ENCODE data around the gene RAB44.

The RAB44 gene

DNA sequence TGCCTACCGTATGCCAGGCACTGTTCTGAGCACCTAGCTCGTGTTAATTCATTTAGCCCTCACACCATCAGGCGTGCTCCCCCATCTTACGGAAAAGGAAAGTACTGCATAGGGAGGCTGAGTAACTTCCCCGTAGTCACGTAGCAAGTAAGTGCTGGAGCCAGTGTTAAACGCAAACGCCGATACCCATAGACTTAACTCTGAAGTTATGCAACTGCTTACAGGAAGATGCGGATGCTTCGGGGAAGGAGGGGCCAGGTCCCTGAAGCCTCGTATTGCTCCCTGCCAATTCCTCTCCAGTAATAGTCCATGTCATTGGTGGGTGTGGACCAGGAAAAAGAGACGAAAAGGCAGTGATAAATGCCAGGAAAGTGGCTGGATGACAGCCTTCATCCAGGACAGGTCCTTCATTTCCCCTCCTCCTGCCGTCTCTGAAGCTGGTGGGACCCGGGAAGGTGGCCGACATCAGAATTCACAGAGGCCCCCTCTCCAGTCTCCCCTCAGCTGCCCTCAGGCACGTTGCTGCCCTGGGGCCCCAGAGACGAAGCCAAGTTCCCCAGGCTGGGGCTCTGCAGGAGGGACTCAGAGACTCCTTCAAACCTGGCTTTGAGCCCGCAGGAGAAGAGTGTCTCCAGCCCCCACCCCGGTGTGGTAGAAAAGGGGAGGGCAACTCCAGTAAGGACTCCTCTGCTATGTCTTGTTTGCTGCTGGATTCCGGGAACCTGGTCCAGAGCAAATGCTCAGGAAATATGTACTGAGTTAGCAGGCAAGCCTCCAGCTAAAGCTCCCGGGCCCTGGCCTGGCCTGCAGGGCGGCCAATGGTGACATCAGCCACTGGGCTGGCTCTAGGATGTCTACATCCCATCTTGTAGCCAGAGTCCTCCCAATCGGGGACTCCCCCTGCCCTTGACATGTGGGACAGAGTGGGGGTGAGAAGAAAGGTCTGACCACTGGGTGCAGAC lies 37.8 kb downstream of the RAB44 start:
- no peak for TF ChIP-seq GATA2 (IDR thresholded peaks at IDR 0.05; ENCODE audit: low read depth, low read length)
- no peak for TF ChIP-seq GATA3 (IDR thresholded peaks at IDR 0.05; ENCODE audit: low read depth, low read length)

DNA sequence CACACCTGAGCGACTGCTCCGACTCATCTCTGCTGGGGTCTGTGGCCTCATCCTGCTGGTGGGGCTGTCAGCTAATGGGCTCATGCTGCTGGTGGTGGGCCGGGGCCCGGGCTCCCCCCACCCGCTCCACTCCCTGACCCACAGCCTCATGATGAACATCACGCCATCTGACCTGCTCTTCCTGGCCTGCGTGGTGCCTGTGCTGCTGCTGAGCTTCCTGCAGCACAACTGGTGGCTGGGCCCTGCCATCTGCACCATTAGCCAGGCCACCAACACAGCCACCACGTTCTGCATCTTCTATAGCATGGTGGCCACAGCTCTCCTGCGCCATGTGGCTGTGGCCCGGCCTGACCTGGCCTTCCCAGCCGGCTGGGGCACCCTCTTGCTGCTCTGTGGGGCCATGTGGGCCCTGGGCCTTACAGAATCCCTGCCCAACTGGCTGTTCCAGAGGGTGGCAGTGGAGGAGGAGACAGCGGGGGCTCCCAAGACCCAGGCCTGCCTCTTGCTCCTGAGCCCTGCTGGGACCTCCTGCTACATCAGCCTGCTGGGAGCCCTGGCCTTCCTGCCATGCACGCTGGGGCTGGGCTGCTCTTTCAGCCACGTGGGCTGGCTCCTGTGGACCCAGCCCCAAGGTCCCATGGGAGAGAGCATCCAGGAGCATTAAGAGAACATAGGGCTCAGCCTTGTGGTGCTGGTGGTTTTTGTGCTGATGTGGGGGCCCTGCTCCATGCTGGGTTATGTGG lies 39.6 kb downstream of the RAB44 start:
- TF ChIP-seq GATA3 (IDR thresholded peaks at IDR 0.05; ENCODE audit: low read depth, low read length) = no peak
- no peak for TF ChIP-seq GATA2 (IDR thresholded peaks at IDR 0.05; ENCODE audit: low read depth, low read length)

DNA sequence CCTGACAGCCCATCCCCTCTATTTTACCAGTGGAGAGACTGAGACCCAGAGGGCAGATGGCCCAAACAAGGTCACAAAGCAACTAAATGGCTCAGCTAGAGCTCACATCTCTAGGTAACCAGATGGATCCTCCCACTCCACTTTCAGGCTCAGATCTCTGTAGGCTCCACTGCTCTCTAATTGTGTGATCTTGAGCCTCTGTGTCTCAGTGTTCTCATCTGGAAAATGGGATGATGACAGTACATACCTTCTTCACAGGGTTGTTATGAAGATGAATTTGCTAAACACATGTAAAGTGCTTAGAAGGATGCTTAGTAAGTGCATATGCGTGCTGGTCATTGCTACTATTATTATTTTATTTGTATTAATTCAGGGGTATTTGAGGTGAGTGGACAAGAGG lies 40.5 kb downstream of the RAB44 start:
- no peak for TF ChIP-seq GATA3 (IDR thresholded peaks at IDR 0.05; ENCODE audit: low read depth, low read length)
- TF ChIP-seq GATA2 (IDR thresholded peaks at IDR 0.05; ENCODE audit: low read depth, low read length) = no peak

DNA sequence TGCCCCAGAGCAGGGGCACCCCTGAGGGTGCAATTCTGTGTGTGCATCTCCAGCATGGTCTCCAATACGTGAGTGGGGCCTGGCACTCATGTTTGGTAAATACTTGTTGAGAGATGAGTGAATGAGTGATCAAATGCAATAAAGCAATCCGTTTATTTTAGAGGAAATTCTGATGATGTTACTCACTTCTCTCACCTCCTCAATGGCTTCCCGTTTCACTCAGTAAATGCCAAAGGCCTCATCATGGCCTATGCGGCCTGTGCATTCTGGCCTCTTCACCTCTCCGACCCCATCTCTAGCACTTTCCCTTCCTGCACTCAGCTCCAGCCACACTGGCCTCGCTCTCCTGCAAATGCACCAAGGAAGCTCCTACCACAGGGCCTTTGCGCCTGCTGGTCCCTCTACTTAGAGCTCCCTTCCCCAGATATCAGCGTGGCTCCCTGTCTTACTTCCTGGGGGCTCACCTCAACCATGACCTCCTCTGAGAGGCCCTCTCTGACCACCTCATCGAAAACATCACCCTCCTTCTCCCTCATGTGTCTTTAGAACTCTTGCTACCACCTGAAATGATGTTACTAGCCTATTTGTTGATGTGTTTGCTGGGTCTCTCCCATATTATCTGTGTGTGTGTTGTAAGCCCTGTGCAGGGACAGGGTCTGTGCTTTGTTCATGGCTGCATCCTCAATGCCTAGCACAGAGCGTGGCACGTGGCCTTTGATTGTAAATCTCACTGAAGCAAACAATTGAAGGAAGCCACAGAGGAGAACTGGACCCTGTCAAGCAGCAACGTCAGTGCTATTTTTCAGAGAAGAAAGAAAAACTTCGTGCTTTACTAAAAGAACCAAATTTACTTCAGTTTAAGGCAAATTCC lies 42.6 kb downstream of the RAB44 start:
- TF ChIP-seq GATA2 (IDR thresholded peaks at IDR 0.05; ENCODE audit: low read depth, low read length) (no peak), GATA3 (IDR thresholded peaks at IDR 0.05; ENCODE audit: low read depth, low read length) (no peak)

DNA sequence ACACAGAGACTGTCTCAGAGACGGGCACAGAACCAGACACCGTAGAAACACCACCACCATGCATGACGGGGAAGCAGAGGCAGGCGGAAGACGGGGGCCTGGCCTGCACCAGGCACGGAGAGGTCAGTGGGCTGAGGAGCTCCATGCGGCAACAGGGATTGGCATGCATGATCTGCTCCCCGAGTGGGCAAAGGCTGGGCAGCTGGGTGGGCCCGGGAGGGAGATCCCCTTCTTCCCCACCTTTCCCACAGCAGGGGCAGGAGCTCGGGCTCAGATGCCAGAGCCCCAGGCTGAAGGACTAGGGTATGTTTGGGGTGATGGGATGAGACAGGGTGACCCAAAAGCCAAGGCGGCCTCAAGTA lies 43.2 kb downstream of the RAB44 start:
- TF ChIP-seq GATA3 (IDR thresholded peaks at IDR 0.05; ENCODE audit: low read depth, low read length) (no peak), GATA2 (IDR thresholded peaks at IDR 0.05; ENCODE audit: low read depth, low read length) (no peak)

DNA sequence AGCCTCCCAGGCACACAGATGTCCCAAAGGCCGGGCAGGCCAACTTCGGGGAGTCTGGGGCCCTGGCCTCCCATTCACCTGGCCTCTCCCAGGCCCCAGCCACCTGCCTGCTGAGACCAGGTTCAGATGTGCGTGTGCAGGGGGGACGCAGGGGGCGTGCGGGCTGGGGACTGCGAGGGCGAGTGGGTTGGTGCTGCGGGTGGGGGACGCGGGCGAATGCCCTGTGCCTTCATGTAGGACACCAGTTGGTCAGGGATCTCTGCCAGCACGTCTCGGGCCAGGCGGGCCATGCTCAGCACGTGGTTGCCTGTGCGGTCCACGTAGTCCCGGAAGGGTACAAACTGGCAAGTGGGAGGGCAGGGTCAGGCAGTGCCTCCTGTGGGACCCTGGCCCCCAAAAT lies 44.5 kb downstream of the RAB44 start:
- TF ChIP-seq GATA3 (IDR thresholded peaks at IDR 0.05; ENCODE audit: low read depth, low read length) (no peak), GATA2 (IDR thresholded peaks at IDR 0.05; ENCODE audit: low read depth, low read length) (no peak)

DNA sequence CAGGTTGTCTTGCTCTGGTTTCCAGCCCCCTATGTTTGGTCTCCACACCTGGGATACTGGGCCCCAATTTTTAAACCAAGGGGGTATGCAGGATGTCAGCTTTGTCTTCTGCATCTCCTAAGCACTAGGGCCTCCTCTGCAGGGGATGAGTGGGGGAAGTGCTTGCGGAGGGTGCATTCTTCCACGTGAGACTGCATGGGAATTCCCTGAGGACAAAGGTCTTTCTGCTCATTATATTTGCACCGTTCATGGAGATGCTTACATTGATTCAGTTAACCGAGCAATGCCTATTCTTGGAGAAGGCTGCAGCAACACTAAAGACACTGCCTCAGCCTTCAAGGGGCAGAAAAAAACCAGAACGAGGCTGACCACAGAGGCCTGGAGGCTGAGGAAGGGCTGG lies 45.4 kb downstream of the RAB44 start:
- TF ChIP-seq GATA2 (IDR thresholded peaks at IDR 0.05; ENCODE audit: low read depth, low read length) (no peak), GATA3 (IDR thresholded peaks at IDR 0.05; ENCODE audit: low read depth, low read length) (no peak)

DNA sequence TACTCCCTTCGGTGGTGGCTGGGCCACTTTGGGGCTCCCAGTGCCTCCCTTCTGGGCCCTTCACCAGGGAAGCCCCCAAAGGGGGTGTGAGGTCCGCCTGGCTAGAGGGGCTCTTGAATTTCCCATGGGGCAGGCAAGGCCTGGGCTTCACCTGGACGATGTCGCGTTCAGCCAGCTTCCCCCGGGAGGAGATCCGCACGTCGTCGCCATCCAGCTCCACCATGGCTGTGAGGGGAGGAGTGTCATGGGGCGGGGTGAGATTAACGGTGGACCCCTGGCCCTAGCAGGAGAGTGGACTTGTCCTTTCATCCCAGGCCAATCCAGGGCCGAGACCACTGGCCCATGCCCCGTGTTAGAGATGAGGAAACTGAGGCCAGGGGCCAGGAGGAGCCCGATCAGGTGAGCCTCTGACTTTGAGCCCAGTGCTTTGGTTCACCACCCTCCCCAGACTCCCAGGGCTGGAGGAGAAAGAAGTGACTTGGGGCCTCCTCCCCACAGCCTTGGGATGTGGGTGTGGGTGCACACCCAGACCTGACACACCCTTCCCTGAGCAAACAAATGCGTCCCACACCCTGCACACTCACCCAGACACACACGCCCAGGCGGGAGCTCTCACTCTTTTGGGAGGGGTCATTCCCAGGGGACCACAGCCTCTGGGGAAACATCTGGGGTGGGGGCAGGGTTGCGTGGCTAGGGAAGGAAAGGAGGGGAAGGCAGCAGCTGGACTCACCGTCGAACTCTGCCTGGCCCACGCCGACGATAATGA lies 46.1 kb downstream of the RAB44 start:
- TF ChIP-seq GATA2 (IDR thresholded peaks at IDR 0.05; ENCODE audit: low read depth, low read length) (no peak), GATA3 (IDR thresholded peaks at IDR 0.05; ENCODE audit: low read depth, low read length) (no peak)

DNA sequence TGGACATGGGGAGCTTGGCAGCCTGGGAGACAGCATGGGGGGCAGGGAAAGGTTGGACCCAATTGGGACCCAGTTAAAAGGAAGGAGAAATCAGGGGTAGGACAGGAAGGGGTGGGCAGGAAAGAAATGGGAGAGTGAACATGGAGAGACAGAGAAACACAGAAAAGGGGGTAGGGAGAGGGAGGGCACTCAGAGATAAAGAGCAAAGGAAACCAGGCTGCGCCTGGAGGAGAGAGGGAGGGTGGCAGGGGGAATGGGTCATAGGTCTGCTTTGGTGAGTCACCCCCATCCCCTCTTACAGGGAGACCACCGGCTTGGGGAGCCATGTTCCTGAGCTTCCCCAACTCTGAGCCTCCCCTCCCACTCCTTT lies 46.7 kb downstream of the RAB44 start:
- TF ChIP-seq GATA2 (IDR thresholded peaks at IDR 0.05; ENCODE audit: low read depth, low read length) = no peak
- TF ChIP-seq GATA3 (IDR thresholded peaks at IDR 0.05; ENCODE audit: low read depth, low read length) = no peak

DNA sequence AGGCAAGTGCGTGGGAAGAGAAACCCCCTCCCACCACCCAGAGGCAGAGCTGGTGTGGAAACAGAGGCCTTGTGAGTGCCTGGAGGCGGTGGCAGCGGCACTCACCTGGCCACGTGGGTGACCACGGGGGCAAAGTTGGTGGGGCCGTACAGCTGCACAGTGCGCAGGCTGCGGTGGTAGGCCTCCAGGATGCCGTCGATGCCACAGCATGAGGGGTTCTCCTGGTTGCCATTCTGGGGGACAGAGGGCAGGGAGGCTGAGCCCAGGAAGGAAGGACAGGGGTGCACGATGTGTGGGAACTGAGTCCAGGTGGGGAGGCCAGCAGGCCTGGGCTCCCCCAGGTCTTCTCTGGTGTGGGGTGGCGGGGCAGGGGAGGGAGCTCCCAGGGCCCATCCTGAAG lies 47.7 kb downstream of the RAB44 start:
- no peak for TF ChIP-seq GATA2 (IDR thresholded peaks at IDR 0.05; ENCODE audit: low read depth, low read length)
- no peak for TF ChIP-seq GATA3 (IDR thresholded peaks at IDR 0.05; ENCODE audit: low read depth, low read length)

DNA sequence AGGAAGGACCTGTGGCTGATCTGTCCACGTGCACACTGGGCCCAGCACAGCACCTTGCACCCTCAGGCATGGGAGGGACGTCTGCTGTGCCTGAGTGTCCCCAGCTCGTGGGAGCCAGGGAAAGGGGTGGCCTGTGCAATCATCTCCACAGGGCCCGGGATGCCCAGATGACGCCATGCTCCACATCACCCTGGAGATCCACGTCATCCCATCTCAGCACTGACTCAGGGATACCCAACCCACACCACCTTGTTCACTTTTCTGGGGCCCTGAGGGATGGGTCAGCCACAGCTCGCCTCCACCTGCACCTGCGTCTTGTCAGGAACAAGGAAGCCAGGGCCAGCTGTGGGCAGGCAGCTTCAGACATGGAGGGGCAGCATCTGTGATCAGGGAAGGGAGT lies 48.2 kb downstream of the RAB44 start:
- TF ChIP-seq GATA3 (IDR thresholded peaks at IDR 0.05; ENCODE audit: low read depth, low read length) = no peak
- no peak for TF ChIP-seq GATA2 (IDR thresholded peaks at IDR 0.05; ENCODE audit: low read depth, low read length)

DNA sequence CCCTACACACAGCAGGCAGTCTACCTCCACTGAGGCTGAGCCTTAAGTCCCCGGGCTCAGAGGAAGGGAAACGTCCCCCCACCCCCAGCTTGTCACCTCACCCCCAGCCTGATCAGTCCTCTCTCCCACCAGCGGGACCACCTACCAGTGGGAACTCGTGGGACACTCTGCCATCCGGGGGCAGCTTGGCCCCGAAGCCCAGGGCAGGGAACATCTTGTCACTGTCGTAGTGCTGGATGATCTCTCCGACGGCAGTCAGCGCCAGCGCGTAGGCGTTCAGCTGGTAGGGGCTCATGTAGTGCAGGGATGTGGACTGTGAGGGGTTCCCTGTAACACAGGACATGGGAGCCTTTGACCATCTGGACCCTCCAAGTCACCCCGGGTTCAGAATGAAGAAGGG lies 48.6 kb downstream of the RAB44 start:
- TF ChIP-seq GATA2 (IDR thresholded peaks at IDR 0.05; ENCODE audit: low read depth, low read length) = no peak
- TF ChIP-seq GATA3 (IDR thresholded peaks at IDR 0.05; ENCODE audit: low read depth, low read length) = no peak

DNA sequence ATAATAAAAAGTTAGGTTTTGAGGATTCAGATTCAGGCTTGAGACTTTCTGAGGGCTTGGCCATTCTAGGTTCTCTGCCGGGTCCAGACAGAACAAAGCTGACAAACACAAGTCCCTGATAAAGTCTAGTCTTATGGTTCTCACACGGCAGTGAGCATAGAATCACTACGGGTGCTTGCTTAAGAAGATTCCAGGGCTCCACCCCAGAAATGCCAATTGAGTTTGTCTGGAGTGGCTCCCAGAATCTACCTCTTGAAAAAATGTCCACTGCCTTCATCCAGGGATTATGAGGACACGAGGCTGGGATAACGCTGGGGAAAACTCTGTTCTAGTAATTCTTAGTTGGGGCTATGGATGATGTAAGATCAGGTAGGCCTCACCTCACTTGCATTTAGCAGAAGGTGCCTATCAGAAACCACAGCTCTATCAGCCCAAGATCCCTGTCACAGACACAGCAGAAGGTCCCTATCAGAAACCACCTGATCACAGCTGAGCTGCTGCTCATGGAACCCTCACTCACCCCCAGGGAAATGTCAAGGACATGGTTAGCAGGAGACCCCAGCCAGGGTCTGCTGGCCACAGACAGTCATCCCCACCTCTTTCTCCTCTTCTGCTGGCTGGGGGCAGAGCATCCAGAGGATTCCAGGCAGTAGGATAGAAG lies 52.3 kb downstream of the RAB44 start:
- TF ChIP-seq GATA3 (IDR thresholded peaks at IDR 0.05; ENCODE audit: low read depth, low read length) = no peak

Data from SH-SY5Y (cell line).